Lower leg skin (tissue), 3 donors: ENCODE data around the gene SIK3.

Experiments used
- CTCF ChIP-seq, 3 donors: fragments of 450-650 bp; IDR thresholded peaks; one replicate each; pipeline ENCODE4 v1.5.1; 2016; ENCODE audit warnings: antibody characterized with exemption in 3 of 3, mild to moderate bottlenecking in 3 of 3, moderate library complexity in 2 of 3
- POLR2A ChIP-seq, 2 donors: fragments of 450-650 bp; IDR thresholded peaks; one replicate each; pipeline ENCODE4 v1.6.1; 2016 to 2017; ENCODE audit warnings: antibody characterized with exemption in 2 of 2, mild to moderate bottlenecking in 1 of 2, moderate library complexity in 1 of 2

DNA sequence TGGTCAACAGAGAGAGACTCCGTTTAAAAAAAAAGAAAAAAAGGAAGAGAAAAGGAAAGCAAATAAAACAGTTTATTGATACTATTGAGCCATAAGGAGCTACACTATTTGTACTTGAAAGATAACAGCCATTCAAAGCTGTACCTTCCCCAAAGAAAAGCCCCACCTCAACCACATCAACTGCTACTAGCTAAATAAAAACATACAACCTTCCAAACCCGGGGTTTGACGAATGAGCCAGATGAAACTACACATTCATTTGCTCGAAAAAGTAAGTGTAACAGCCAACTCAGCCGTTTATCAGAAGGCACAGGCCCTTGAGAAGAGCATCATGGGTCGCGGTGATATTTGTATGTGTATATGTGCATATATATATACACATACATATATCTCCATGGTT, 78.4 kb downstream of the SIK3 start:
- TF ChIP-seq CTCF (IDR thresholded peaks at IDR 0.05) (no peak), POLR2A (IDR thresholded peaks at IDR 0.05) (no peak)
